ENCODE results near the gene CTSZ.
A peak's percentile ranks its signal among the peaks of the same experiment; 100 is the strongest.
"Not testable (repeated sequence)": the region's sequence is repeated elsewhere in the genome, so short reads cannot be mapped to it uniquely, and the experiment has no call there.

Gene CTSZ

GRCh38 chr20:59006864-59007664, at the start of gene CTSZ:
Gene CTSZ, minus strand, starts transcription at chr20:59007254. Its CDS starts 126 bp downstream, at chr20:59007128.
- DNase-seq = peak; percentile 73
- H3K27me3 Mint-ChIP-seq = no peaks in the 10 kb centered on the region
- H3K4me1 Mint-ChIP-seq (ENCODE audit: low read depth) = peaks cover 42% of the 10 kb centered on the region
- H3K36me3 Mint-ChIP-seq (ENCODE audit: low read depth) = peaks cover 12% of the 10 kb centered on the region
- peak within 1 kb of the TSS; percentile 77 for H3K4me3 Mint-ChIP-seq
- peak within 1 kb of the TSS; percentile 85 for H3K27ac Mint-ChIP-seq
- no peaks in the 10 kb centered on the region for H3K9me3 Mint-ChIP-seq

GRCh38 chr20:59055302-59055701, 48.2 kb upstream of the CTSZ start:
- Mint-ChIP-seq H3K36me3 (ENCODE audit: low read depth) (no peaks in the 10 kb centered on the region), H3K9me3 (no peaks in the 10 kb centered on the region), H3K4me1 (ENCODE audit: low read depth) (no peaks in the 10 kb centered on the region), H3K27me3 (peaks cover 20% of the 10 kb centered on the region), H3K27ac (no peak overlapping the region), H3K4me3 (no peak overlapping the region)
- no peak for DNase-seq

- Mint-ChIP-seq H3K27ac (no peak overlapping the region), H3K27me3 (peaks cover 20% of the 10 kb centered on the region), H3K4me3 (no peak overlapping the region), H3K9me3 (no peaks in the 10 kb centered on the region), H3K36me3 (ENCODE audit: low read depth) (no peaks in the 10 kb centered on the region), H3K4me1 (ENCODE audit: low read depth) (peaks cover 12% of the 10 kb centered on the region)
- no peak for DNase-seq
Measured at GRCh38 chr20:59051666-59052185, 44.7 kb upstream of the CTSZ start.

- peaks cover 16% of the 10 kb centered on the region for H3K4me1 Mint-ChIP-seq (ENCODE audit: low read depth)
- no peaks in the 10 kb centered on the region for H3K9me3 Mint-ChIP-seq
- no peak for DNase-seq
- H3K27ac Mint-ChIP-seq = no peak overlapping the region
- no peak overlapping the region for H3K4me3 Mint-ChIP-seq
- H3K36me3 Mint-ChIP-seq (ENCODE audit: low read depth) = no peaks in the 10 kb centered on the region
- H3K27me3 Mint-ChIP-seq = peaks cover 20% of the 10 kb centered on the region
Measured at GRCh38 chr20:59050437-59050836, 43.4 kb upstream of the CTSZ start.

GRCh38 chr20:59048681-59049030, 41.6 kb upstream of the CTSZ start:
- Mint-ChIP-seq H3K4me3 (no peak overlapping the region), H3K9me3 (no peaks in the 10 kb centered on the region), H3K36me3 (ENCODE audit: low read depth) (no peaks in the 10 kb centered on the region), H3K27ac (peak overlapping the region; percentile 24), H3K4me1 (ENCODE audit: low read depth) (peaks cover 23% of the 10 kb centered on the region), H3K27me3 (peaks cover 16% of the 10 kb centered on the region)
- no peak for DNase-seq

- DNase-seq = no peak
Measured at GRCh38 chr20:59047938-59048680, 41.1 kb upstream of the CTSZ start.

GRCh38 chr20:59046862-59047261, 39.8 kb upstream of the CTSZ start:
- H3K27me3 Mint-ChIP-seq = peaks cover 7% of the 10 kb centered on the region
- no peaks in the 10 kb centered on the region for H3K9me3 Mint-ChIP-seq
- no peak overlapping the region for H3K27ac Mint-ChIP-seq
- H3K4me1 Mint-ChIP-seq (ENCODE audit: low read depth) = peaks cover 31% of the 10 kb centered on the region
- DNase-seq = no peak
- H3K4me3 Mint-ChIP-seq = no peak overlapping the region
- peaks cover 6% of the 10 kb centered on the region for H3K36me3 Mint-ChIP-seq (ENCODE audit: low read depth)

More at GRCh38 chr20:59047938-59048680, 41.1 kb upstream of the CTSZ start:
- Mint-ChIP-seq H3K4me1 (ENCODE audit: low read depth) (peaks cover 28% of the 10 kb centered on the region), H3K9me3 (no peaks in the 10 kb centered on the region), H3K36me3 (ENCODE audit: low read depth) (no peaks in the 10 kb centered on the region), H3K27me3 (peaks cover 11% of the 10 kb centered on the region), H3K27ac (peak overlapping the region; percentile 24), H3K4me3 (no peak overlapping the region)

GRCh38 chr20:59044796-59045195, 37.7 kb upstream of the CTSZ start:
- DNase-seq = no peak
- Mint-ChIP-seq H3K27ac (no peak overlapping the region), H3K4me3 (no peak overlapping the region), H3K4me1 (ENCODE audit: low read depth) (peaks cover 48% of the 10 kb centered on the region), H3K36me3 (ENCODE audit: low read depth) (peaks cover 27% of the 10 kb centered on the region), H3K9me3 (no peaks in the 10 kb centered on the region), H3K27me3 (no peaks in the 10 kb centered on the region)

GRCh38 chr20:59044295-59044694, 37.2 kb upstream of the CTSZ start:
- H3K36me3 Mint-ChIP-seq (ENCODE audit: low read depth) = peaks cover 32% of the 10 kb centered on the region
- no peak overlapping the region for H3K27ac Mint-ChIP-seq
- DNase-seq = no peak
- no peaks in the 10 kb centered on the region for H3K9me3 Mint-ChIP-seq
- H3K4me1 Mint-ChIP-seq (ENCODE audit: low read depth) = peaks cover 53% of the 10 kb centered on the region
- no peaks in the 10 kb centered on the region for H3K27me3 Mint-ChIP-seq
- H3K4me3 Mint-ChIP-seq = no peak overlapping the region

- Mint-ChIP-seq H3K4me3 (peak overlapping the region; percentile 75), H3K27me3 (no peaks in the 10 kb centered on the region), H3K36me3 (ENCODE audit: low read depth) (peaks cover 37% of the 10 kb centered on the region), H3K4me1 (ENCODE audit: low read depth) (peaks cover 58% of the 10 kb centered on the region), H3K27ac (peak overlapping the region; percentile 91), H3K9me3 (no peaks in the 10 kb centered on the region)
- no peak for DNase-seq
Measured at GRCh38 chr20:59043698-59044097, 36.6 kb upstream of the CTSZ start.

GRCh38 chr20:59042796-59043631, 36.0 kb upstream of the CTSZ start:
- no peaks in the 10 kb centered on the region for H3K27me3 Mint-ChIP-seq
- H3K4me3 Mint-ChIP-seq = peak overlapping the region; percentile 92
- peak overlapping the region; percentile 96 for H3K27ac Mint-ChIP-seq
- peaks cover 44% of the 10 kb centered on the region for H3K36me3 Mint-ChIP-seq (ENCODE audit: low read depth)
- peaks cover 57% of the 10 kb centered on the region for H3K4me1 Mint-ChIP-seq (ENCODE audit: low read depth)
- peak; percentile 96 for DNase-seq
- H3K9me3 Mint-ChIP-seq = no peaks in the 10 kb centered on the region

- Mint-ChIP-seq H3K27ac (peak within 1 kb of the TSS; percentile 96), H3K4me1 (ENCODE audit: low read depth) (peaks cover 59% of the 10 kb centered on the region), H3K4me3 (peak within 1 kb of the TSS; percentile 92), H3K27me3 (no peaks in the 10 kb centered on the region), H3K9me3 (no peaks in the 10 kb centered on the region), H3K36me3 (ENCODE audit: low read depth) (peaks cover 51% of the 10 kb centered on the region)
- DNase-seq = no peak
Measured at GRCh38 chr20:59042151-59042795, 35.2 kb upstream of the CTSZ start, which contains the start of gene PRELID3B. Gene PRELID3B, minus strand, starts transcription at chr20:59042786. Its CDS starts 56 bp downstream, at chr20:59042730.

GRCh38 chr20:59041487-59041886, 34.4 kb upstream of the CTSZ start:
- H3K9me3 Mint-ChIP-seq, DNase-seq: not testable (repeated sequence)
- H3K4me1 Mint-ChIP-seq (ENCODE audit: low read depth) = peaks cover 64% of the 10 kb centered on the region

GRCh38 chr20:59040667-59041066, 33.6 kb upstream of the CTSZ start:
- H3K27ac Mint-ChIP-seq = peak overlapping the region; percentile 78
- H3K36me3 Mint-ChIP-seq (ENCODE audit: low read depth) = peaks cover 67% of the 10 kb centered on the region
- peaks cover 70% of the 10 kb centered on the region for H3K4me1 Mint-ChIP-seq (ENCODE audit: low read depth)

More at GRCh38 chr20:59041487-59041886, 34.4 kb upstream of the CTSZ start:
- not testable (repeated sequence) for H3K27me3 Mint-ChIP-seq
- H3K4me3 Mint-ChIP-seq = peak overlapping the region; percentile 92
- peaks cover 59% of the 10 kb centered on the region for H3K36me3 Mint-ChIP-seq (ENCODE audit: low read depth)
- H3K27ac Mint-ChIP-seq = peak overlapping the region; percentile 78

More at GRCh38 chr20:59040667-59041066, 33.6 kb upstream of the CTSZ start:
- H3K4me3 Mint-ChIP-seq = peak overlapping the region; percentile 92
- no peaks in the 10 kb centered on the region for H3K27me3 Mint-ChIP-seq
- DNase-seq = no peak
- H3K9me3 Mint-ChIP-seq = no peaks in the 10 kb centered on the region

Measured in activated T-cell treated with anti-CD3 and anti-CD28 coated beads, Interleukin-2, amount 50 U/mL, for 24 hours (primary cell).